HG02852 (cell line): Measurements from ENCODE around the gene PALD1.

ENCODE experiments used
- ATAC-seq: cut with Tn5 transposase; IDR thresholded peaks from one replicate; pipeline ENCODE4 v1.9.1; 2021; ENCODE audit warnings: mild to moderate bottlenecking, moderate library complexity; ENCODE audit not compliant: unreplicated experiment

Gene PALD1

GRCh38 chr10:70478191-70479164 lies at the start of gene PALD1:
Gene PALD1 (plus strand): TSS chr10:70478767. CDS start chr10:70525952, 47,185 bp downstream.
- ATAC-seq, result peak; percentile 38

- ATAC-seq, result no peak
Measured at GRCh38 chr10:70430493-70431445, 47.8 kb upstream of the PALD1 start.

- no peak for ATAC-seq
Measured at GRCh38 chr10:70432101-70432500, 46.5 kb upstream of the PALD1 start.

- no peak for ATAC-seq
Measured at GRCh38 chr10:70432561-70433263, 45.9 kb upstream of the PALD1 start.

- ATAC-seq, result no peak
Measured at GRCh38 chr10:70433581-70434280, 44.8 kb upstream of the PALD1 start.

- ATAC-seq, result no peak
Measured at GRCh38 chr10:70435241-70436085, 43.1 kb upstream of the PALD1 start.

GRCh38 chr10:70437721-70438120 lies 40.8 kb upstream of the PALD1 start:
- no peak for ATAC-seq

- no peak for ATAC-seq
Measured at GRCh38 chr10:70440296-70441160, 38.0 kb upstream of the PALD1 start.

- no peak for ATAC-seq
Measured at GRCh38 chr10:70441161-70441894, 37.2 kb upstream of the PALD1 start, which contains the start of gene NODAL. Gene NODAL (minus strand): TSS chr10:70441681. CDS start chr10:70441667, 14 bp downstream.

GRCh38 chr10:70441895-70442309 lies 36.7 kb upstream of the PALD1 start:
- no peak for ATAC-seq

GRCh38 chr10:70442332-70442988 lies 36.1 kb upstream of the PALD1 start:
- no peak for ATAC-seq

- no peak for ATAC-seq
Measured at GRCh38 chr10:70444744-70445143, 33.8 kb upstream of the PALD1 start.

GRCh38 chr10:70445718-70446657 lies 32.6 kb upstream of the PALD1 start:
- ATAC-seq, result no peak

GRCh38 chr10:70448236-70448635 lies 30.3 kb upstream of the PALD1 start:
- no peak for ATAC-seq

- no peak for ATAC-seq
Measured at GRCh38 chr10:70455213-70455630, 23.3 kb upstream of the PALD1 start.

GRCh38 chr10:70456164-70456563 lies 22.4 kb upstream of the PALD1 start:
- no peak for ATAC-seq
